ENCODE measurements around the gene RIN2. TPM values are rescaled to one million over a fixed set of nuclear protein-coding genes. Genes with fewer than 3 reads are reported as not detected.
A peak's percentile ranks its signal among the peaks of the same experiment; 100 is the strongest.
"Not testable (repeated sequence)": the region's sequence is repeated elsewhere in the genome, so short reads cannot be mapped to it uniquely, and the experiment has no call there.

Gene RIN2
- total and polyA plus RNA-seq, 7 donors = 4.4 to 33.4 (median 18.9) TPM

GRCh38 chr20:19749618-19750071 lies 8.4 kb upstream of the RIN2 start:
- DNase-seq = no peak
- no peak for TF ChIP-seq CTCF (IDR thresholded peaks at IDR 0.05)
- H3K4me3 ChIP-seq = no peak overlapping the region
- no peak for ATAC-seq
- H3K9me3 ChIP-seq = no peaks in the 10 kb centered on the region
- no peaks in the 10 kb centered on the region for H3K36me3 ChIP-seq (ENCODE audit: insufficient read depth in 1 of 2, low read depth in 1 of 2)
- intact Hi-C loops (cut with DNase I) = no loop called here
- H3K27ac ChIP-seq = no peak overlapping the region
- no peaks in the 10 kb centered on the region for H3K4me1 ChIP-seq
- H3K27me3 ChIP-seq (ENCODE audit: insufficient read depth in 3 of 3, low read length in 2 of 3) = no peaks in the 10 kb centered on the region
- 47 to 74% (median 53%) methylated on average over 3 of the region's 3 CpGs for WGBS, 3 donors

GRCh38 chr20:19750101-19750606 lies 7.9 kb upstream of the RIN2 start:
- intact Hi-C loops (cut with DNase I) = no loop called here
- H3K27ac ChIP-seq = no peak overlapping the region
- no peaks in the 10 kb centered on the region for H3K36me3 ChIP-seq (ENCODE audit: insufficient read depth in 1 of 2, low read depth in 1 of 2)
- no peak overlapping the region for H3K4me3 ChIP-seq
- TF ChIP-seq CTCF (IDR thresholded peaks at IDR 0.05) = no peak
- H3K9me3 ChIP-seq = no peaks in the 10 kb centered on the region
- ATAC-seq = no peak
- no peaks in the 10 kb centered on the region for H3K27me3 ChIP-seq (ENCODE audit: insufficient read depth in 3 of 3, low read length in 2 of 3)
- no peak for DNase-seq
- no peaks in the 10 kb centered on the region for H3K4me1 ChIP-seq
- 61 to 79% (median 71%) methylated on average over 4 of the region's 4 CpGs for WGBS, 3 donors

GRCh38 chr20:19750907-19751636 lies 7.0 kb upstream of the RIN2 start:
- H3K27ac ChIP-seq = no peak overlapping the region
- no peaks in the 10 kb centered on the region for H3K27me3 ChIP-seq (ENCODE audit: insufficient read depth in 3 of 3, low read length in 2 of 3)
- no peaks in the 10 kb centered on the region for H3K36me3 ChIP-seq (ENCODE audit: insufficient read depth in 1 of 2, low read depth in 1 of 2)
- H3K4me1 ChIP-seq = no peaks in the 10 kb centered on the region
- no peak overlapping the region for H3K4me3 ChIP-seq
- intact Hi-C loops (cut with DNase I) = no loop called here
- WGBS, 3 donors = 66 to 71% (median 69%) methylated on average over 5 of the region's 5 CpGs
- DNase-seq (no peak), ATAC-seq (no peak)
- no peaks in the 10 kb centered on the region for H3K9me3 ChIP-seq
- TF ChIP-seq CTCF (IDR thresholded peaks at IDR 0.05) = no peak

- H3K4me3 ChIP-seq; H3K4me1 ChIP-seq; H3K27me3 ChIP-seq (ENCODE audit: insufficient read depth in 3 of 3, low read length in 2 of 3); intact Hi-C loops (cut with DNase I); ATAC-seq; H3K36me3 ChIP-seq (ENCODE audit: insufficient read depth in 1 of 2, low read depth in 1 of 2); H3K27ac ChIP-seq; DNase-seq; H3K9me3 ChIP-seq: not testable (repeated sequence)
- WGBS, 3 donors = 90 to 93% (median 93%) methylated on average over 12 to 14 of the region's 14 CpGs
These were observed 3.9 kb upstream of the RIN2 start for GRCh38 chr20:19754201-19754600.

- DNase-seq (no peak), ATAC-seq (no peak)
- Histone ChIP-seq H3K4me1 (peaks cover 27% of the 10 kb centered on the region), H3K27me3 (ENCODE audit: insufficient read depth in 3 of 3, low read length in 2 of 3) (no peaks in the 10 kb centered on the region), H3K36me3 (ENCODE audit: insufficient read depth in 1 of 2, low read depth in 1 of 2) (no peaks in the 10 kb centered on the region), H3K9me3 (no peaks in the 10 kb centered on the region), H3K4me3 (peak overlapping the region; percentile 95), H3K27ac (peak overlapping the region; percentile 96)
- no peak for TF ChIP-seq CTCF (IDR thresholded peaks at IDR 0.05)
- intact Hi-C loops (cut with DNase I) = loop anchor here in 1 of 2 donors (5.0 kb wide), 1 partner anchor 65 kb away; no protein-coding TSS in a partner anchor
- WGBS, 3 donors = 11 to 17% (median 13%) methylated on average over 22 of the region's 22 CpGs
These were observed 1.1 kb upstream of the RIN2 start for GRCh38 chr20:19756761-19757486.

Data from psoas muscle (tissue), 8 donors.